A172 (cell line): Measurements from ENCODE around the gene CAMK1D. TPM values are rescaled to one million over a fixed set of nuclear protein-coding genes. Genes with fewer than 3 reads are reported as not detected.

Experiments used
- DNase-seq: peaks from one replicate; pipeline ENCODE4 v3.0.0-alpha.2; 2015; ENCODE audit warnings: low spot score
- total RNA-seq: library from RNA; depleted of rRNA; stranded (reverse); fragments of >200 nt; shearing (Covaris generic); gene quantifications from 2 replicates; pipeline ENCODE4 v1.2.3, GENCODE V29; 2014

CAMK1D gene
- total RNA-seq, 1 experiment from 2014 or later, result 2.6 TPM

DNA sequence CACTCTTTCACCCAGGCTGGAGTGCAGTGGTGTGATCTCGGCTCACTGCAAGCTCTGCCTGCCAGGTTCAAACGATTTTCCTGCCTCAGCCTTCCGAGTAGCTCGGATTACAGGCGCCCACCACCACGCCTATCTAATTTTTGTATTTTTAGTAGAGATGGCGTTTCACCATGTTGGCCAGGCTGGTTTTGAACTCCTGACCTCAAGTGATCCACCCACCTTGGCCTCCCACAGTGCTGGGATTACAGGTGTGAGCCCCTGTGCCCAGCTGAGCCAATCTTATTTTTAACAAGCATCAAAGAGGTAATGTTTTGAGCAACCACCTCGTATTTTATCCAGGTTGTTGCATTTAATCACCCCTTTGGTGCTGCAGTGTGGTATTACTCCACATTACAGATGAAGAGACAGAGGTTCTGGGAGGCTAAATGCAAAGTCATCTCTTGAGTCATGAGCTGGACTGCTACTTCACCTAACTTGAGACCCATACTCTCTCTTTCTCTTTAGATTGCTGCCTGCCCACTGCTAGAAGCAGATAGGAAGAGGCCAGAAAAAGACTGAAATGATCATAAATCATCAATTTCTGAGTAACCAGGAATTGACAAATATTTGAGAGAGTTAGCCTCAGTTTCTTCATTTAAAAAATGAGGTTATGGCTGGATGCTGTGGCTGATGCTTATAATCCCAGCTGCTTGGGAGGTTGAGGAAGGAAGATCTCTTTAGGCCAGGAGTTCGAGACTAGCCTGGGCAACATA is 116.2 kb downstream of the CAMK1D start:
- DNase-seq, result no peak

- peak; percentile 63 for DNase-seq
Measured at GRCh38 chr10:12466704-12467305, 117.5 kb downstream of the CAMK1D start.

GRCh38 chr10:12469345-12469744 is 120.0 kb downstream of the CAMK1D start:
- DNase-seq, result no peak

DNA sequence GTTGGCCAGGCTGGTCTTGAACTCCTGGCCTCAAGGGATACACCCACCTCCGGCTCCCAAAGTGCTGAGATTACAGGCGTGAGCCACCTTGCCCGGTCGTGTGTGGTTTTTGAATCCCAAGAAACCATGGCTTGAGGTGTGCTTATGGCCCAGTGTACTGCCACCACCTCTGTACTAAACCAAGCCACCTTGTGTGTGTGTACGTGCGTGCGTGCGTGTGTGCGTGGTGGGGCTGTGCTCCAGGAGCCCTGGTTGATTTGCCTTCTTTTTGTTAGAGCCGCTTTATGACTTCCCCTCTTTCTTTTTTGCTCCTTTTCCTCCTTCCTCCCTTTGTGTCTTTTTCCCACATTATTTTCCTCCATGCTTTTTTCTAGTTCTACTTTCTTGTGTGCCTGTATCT is 121.4 kb downstream of the CAMK1D start:
- no peak for DNase-seq

DNA sequence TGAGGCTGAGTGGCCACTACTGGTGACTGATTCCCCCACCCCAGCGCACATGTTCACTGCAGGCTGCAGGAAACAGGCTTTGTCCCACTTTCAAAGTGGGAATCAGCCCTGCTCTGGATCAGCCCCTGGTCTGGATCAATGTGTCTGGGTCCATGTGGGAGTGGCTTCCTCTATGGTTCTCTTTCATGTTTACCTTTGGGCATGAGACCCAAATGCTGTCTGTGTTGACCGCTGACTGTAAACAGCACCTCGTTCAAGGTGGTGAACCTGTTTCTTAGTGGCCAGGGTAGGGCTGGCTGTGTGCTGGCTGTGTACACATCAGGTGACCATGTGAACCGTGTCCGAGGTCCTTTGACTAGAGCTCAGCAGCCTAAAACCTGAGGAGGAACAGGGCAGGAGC is 121.8 kb downstream of the CAMK1D start:
- no peak for DNase-seq

DNA sequence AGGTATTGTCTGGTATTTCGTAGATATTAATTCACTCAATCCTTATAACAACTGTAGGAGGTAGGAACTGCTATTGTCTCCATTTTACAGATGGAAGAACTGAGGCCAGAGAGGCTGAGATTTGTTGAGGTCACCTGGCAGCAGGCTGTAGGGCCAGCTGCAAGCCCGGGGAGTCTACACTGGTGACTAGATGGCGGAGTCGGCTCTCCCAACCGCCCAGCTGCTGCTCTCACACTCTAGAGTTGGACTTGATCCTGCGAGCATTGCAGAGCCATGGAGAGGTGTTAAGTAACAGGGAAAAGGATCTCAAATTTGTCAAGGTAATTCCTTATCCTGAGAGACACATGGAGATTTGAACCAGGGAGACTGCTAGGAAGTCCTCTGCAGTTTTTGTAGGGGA is 124.1 kb downstream of the CAMK1D start:
- DNase-seq, result no peak

GRCh38 chr10:12474727-12475412 is 125.5 kb downstream of the CAMK1D start:
- DNase-seq, result no peak

DNA sequence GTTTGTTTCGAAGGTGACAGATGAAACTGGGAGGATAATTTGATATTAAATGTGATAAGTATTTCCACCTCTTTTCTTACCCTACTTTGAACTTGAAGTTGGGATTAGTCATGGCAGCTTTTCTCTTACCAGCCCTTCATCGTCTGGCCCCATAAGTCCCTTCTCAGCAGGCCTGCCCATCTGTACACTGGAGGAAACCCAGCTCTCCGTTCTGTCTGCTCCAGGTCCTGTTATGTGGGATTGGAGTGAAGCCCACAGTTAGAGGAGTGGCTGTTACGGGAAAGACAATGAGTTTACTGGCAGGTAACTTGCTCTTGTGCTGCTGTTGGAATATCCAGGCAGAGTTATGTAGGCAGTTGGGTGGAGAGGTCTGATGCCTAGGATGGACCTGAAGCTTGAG is 127.3 kb downstream of the CAMK1D start:
- DNase-seq, result no peak

- DNase-seq, result no peak
Measured at GRCh38 chr10:12479437-12479844, 130.1 kb downstream of the CAMK1D start.

- no peak for DNase-seq
Measured at GRCh38 chr10:12479924-12480323, 130.6 kb downstream of the CAMK1D start.

DNA sequence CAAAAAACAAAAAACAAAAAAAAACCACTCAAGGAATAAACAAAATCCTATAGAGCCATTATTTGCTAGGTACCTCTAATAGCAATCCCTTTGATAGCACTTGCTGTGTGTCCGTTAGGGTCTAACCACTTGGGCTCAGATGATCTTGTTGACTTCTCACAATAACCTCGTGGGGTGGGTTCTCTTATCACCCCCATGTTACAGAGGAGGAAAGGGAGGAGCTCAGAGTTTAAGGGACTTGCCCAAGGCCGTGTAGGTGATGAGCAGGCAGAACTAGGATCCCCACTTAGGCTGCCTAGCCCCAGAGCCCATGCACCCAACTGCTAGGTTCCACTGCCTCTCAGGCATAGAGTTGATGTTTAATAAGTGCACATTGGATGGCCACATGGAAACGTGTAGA is 131.1 kb downstream of the CAMK1D start:
- DNase-seq, result no peak

- DNase-seq, result no peak
Measured at GRCh38 chr10:12481924-12482323, 132.6 kb downstream of the CAMK1D start.

- DNase-seq, result no peak
Measured at GRCh38 chr10:12482587-12482986, 133.2 kb downstream of the CAMK1D start.

- DNase-seq, result no peak
Measured at GRCh38 chr10:12484002-12484918, 134.9 kb downstream of the CAMK1D start.

- peak; percentile 16 for DNase-seq
Measured at GRCh38 chr10:12484941-12485805, 135.8 kb downstream of the CAMK1D start.

DNA sequence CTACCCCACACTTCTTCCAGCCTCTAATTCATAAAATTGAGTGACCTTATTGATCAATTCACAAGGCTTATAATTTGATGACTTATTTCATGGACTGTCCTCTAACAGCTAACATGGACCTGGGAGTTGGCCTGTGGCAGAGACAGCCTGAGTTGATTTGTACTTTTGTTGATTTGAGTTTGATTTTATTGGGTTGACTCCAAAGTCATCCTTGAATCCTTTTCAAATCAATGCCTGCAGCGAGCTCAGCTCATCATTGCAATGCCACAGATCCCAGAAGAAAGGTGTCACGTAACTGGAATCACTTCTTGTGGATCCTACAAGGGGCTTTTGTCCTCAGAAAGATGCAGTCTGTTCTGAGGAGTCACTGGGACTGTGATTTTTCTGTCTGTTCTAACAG is 138.0 kb downstream of the CAMK1D start:
- no peak for DNase-seq

GRCh38 chr10:12488626-12489025 is 139.3 kb downstream of the CAMK1D start:
- DNase-seq, result no peak

- no peak for DNase-seq
Measured at GRCh38 chr10:12489357-12489756, 140.0 kb downstream of the CAMK1D start.

GRCh38 chr10:12489806-12490205 is 140.5 kb downstream of the CAMK1D start:
- no peak for DNase-seq

DNA sequence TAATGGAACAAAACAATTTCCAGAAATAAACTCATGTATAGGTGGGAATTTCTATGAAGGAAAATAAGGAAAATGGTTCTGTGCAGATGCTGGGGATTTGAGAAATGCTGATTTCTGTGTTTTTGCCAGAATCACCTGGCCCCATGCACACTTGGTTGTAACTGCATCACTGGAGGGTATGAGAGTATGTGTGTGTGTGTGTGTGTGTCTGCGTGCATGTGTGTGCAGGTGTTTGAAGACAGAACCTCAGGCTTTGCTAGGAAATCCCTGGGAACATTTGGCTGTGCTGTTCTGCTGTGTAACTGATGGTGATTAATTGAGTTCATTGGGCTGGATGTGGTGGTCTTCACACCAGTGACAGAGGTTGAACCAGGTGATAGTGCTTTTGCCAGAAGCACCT is 141.6 kb downstream of the CAMK1D start:
- DNase-seq, result no peak

DNA sequence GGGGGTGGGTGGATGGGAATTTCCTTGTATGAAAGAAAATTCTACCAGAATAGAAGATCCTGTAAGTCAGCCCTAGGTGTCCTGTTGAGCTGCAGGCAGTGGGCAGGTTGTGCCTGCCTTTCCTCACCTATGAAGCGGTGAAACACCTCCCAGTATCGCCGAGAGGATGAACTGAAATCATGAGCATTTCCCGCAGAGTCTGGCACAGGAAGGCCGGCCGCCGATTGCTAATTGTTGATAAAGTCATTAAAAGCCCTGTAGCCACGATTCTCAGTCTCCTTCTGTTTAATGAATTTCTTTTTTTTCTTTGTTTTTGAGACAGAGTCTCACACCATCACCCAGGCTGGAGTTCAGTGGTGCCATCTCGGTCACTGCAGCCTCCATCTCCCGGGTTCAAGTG is 142.1 kb downstream of the CAMK1D start:
- no peak for DNase-seq
